ENCODE results near the gene DACT1. TPM values are rescaled to one million over a fixed set of nuclear protein-coding genes. Genes with fewer than 3 reads are reported as not detected.
A peak's percentile ranks its signal among the peaks of the same experiment; 100 is the strongest.

The DACT1 gene
- total and polyA plus RNA-seq, 8 donors = 0.69 to 7.5 (median 1.1) TPM

- no peak for ATAC-seq
- Histone ChIP-seq H3K27ac (no peak overlapping the region), H3K4me1 (no peaks in the 10 kb centered on the region), H3K36me3 (no peaks in the 10 kb centered on the region), H3K9me3 (no peaks in the 10 kb centered on the region), H3K27me3 (peaks cover 0 to 3% (median 0%) of the 10 kb centered on the region in 4 donors), H3K4me3 (no peak overlapping the region)
- no peak for TF ChIP-seq CTCF (IDR thresholded peaks at IDR 0.05)
- WGBS, 2 donors = 72 to 82% methylated on average over 1 of the region's 1 CpG
- FAIRE-seq = no peak
- intact Hi-C loops (cut with DNase I) = no loop called here
- no peak for DNase-seq
Observed at GRCh38 chr14:58629281-58629680, 8.5 kb upstream of the DACT1 start.

- Histone ChIP-seq H3K9me3 (no peaks in the 10 kb centered on the region), H3K36me3 (no peaks in the 10 kb centered on the region), H3K27me3 (peaks cover 0 to 3% (median 0%) of the 10 kb centered on the region in 4 donors), H3K4me1 (peaks cover 0 to 4% (median 0%) of the 10 kb centered on the region in 3 donors), H3K4me3 (no peak overlapping the region), H3K27ac (no peak overlapping the region)
- FAIRE-seq (no peak), ATAC-seq (no peak), DNase-seq (no peak)
- TF ChIP-seq CTCF (IDR thresholded peaks at IDR 0.05) = no peak
- 31 to 38% methylated on average over 18 of the region's 18 CpGs for WGBS, 2 donors
- intact Hi-C loops (cut with DNase I) = no loop called here
Observed at GRCh38 chr14:58631732-58632131, 6.0 kb upstream of the DACT1 start.

GRCh38 chr14:58633831-58634230, 3.9 kb upstream of the DACT1 start:
- intact Hi-C loops (cut with DNase I) = no loop called here
- WGBS, 2 donors = 43 to 45% methylated on average over 3 of the region's 3 CpGs
- no peak for FAIRE-seq
- DNase-seq = no peak
- Histone ChIP-seq H3K27ac (no peak overlapping the region), H3K9me3 (no peaks in the 10 kb centered on the region), H3K36me3 (no peaks in the 10 kb centered on the region), H3K4me3 (no peak overlapping the region), H3K27me3 (peaks cover 0 to 3% (median 0%) of the 10 kb centered on the region in 4 donors), H3K4me1 (peaks cover 4 to 8% (median 5%) of the 10 kb centered on the region in 3 donors)
- ATAC-seq = no peak
- no peak for TF ChIP-seq CTCF (IDR thresholded peaks at IDR 0.05)

- Histone ChIP-seq H3K9me3 (no peaks in the 10 kb centered on the region), H3K27ac (peak overlapping the region in 1 of 4 donors; percentile 55), H3K4me3 (peak overlapping the region in 1 of 4 donors; percentile 1), H3K36me3 (no peaks in the 10 kb centered on the region), H3K27me3 (peaks cover 0 to 3% (median 0%) of the 10 kb centered on the region in 4 donors), H3K4me1 (peaks cover 7 to 14% (median 12%) of the 10 kb centered on the region in 3 donors)
- no peak for TF ChIP-seq CTCF (IDR thresholded peaks at IDR 0.05)
- FAIRE-seq (no peak), DNase-seq (no peak), ATAC-seq (no peak)
- 38 to 40% methylated on average over 5 of the region's 5 CpGs for WGBS, 2 donors
- intact Hi-C loops (cut with DNase I) = no loop called here
Observed at GRCh38 chr14:58634406-58635090, 3.2 kb upstream of the DACT1 start.
